ENCODE results near the gene FAM120C.

GRCh38 chrX:54087661-54088060 lies 95.4 kb downstream of the FAM120C start:
- TF ChIP-seq CTCF (IDR thresholded peaks at IDR 0.05) (no peak), POLR2A (IDR thresholded peaks at IDR 0.05) (no peak), EP300 (IDR thresholded peaks at IDR 0.05) (no peak)

Measured in gastroesophageal sphincter (tissue), 3 donors.